ENCODE measurements around the gene FAM168A.

- TF ChIP-seq POLR2A (IDR thresholded peaks at IDR 0.05) (no peak), CTCF (IDR thresholded peaks at IDR 0.05) (no peak)
Measured at GRCh38 chr11:73519266-73519665, 78.6 kb downstream of the FAM168A start.

Measured in ovary (tissue), 3 donors.